Measurements from ENCODE around the gene SSH2. TPM values are rescaled to one million over a fixed set of nuclear protein-coding genes. Genes with fewer than 3 reads are reported as not detected.
A peak's percentile ranks its signal among the peaks of the same experiment; 100 is the strongest.

Gene SSH2
- polyA plus RNA-seq, 1 of the 3 experiments (the other 2 are of a cell fraction) = 8.8 TPM

DNA sequence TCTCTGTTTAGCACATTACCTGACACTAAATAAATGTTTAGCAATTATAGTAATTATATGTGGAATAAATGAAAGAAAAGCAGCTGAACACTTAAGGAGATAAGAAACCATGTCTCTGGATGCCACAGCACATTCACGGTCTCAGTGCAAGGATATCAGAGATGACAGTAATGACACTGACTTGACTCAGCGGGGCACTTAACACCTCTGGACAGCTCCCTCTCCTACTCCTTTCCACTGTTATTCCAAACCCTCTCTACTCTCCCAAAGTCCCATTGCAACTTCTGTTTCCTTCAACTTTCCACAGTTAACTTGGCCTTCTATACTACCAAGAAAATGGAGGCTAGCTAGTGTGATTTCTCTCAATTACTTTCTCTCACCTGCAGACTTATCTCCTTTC is 214.3 kb downstream of the SSH2 start:
- no peaks in the 10 kb centered on the region for H3K9me3 ChIP-seq
- H3K4me2 ChIP-seq = no peak overlapping the region
- H3K4me1 ChIP-seq (ENCODE audit: control insufficient read depth in 1 of 2, insufficient read depth in 2 of 2, low read depth in 1 of 2, low read length in 1 of 2) = peaks cover 18 to 20% of the 10 kb centered on the region in 2 experiments; a peak in 3 of 4 replicates
- ChIA-PET CTCF (interaction anchor here (0.6 to 1.0 kb wide), 2 partner anchors 63 to 76 kb away, joined by 3 read pairs; no protein-coding TSS in a partner anchor), POLR2A (no interaction called here)
- no peaks in the 10 kb centered on the region for H3K79me2 ChIP-seq (ENCODE audit: insufficient read depth)
- H3K27me3 ChIP-seq (ENCODE audit: insufficient read depth) = no peaks in the 10 kb centered on the region
- no peak for DNase-seq
- H4K20me1 ChIP-seq (ENCODE audit: insufficient read depth) = no peaks in the 10 kb centered on the region
- no peak overlapping the region for H2AFZ ChIP-seq (ENCODE audit: low read depth)
- WGBS (ENCODE audit: low lambda C conversion rate) = 90% methylated on average over 2 of the region's 2 CpGs
- H3K36me3 ChIP-seq (replicated peaks in 1 of 2; ENCODE audit: control insufficient read depth in 1 of 2, insufficient read depth in 2 of 2, low read length in 1 of 2) = peaks cover 0 to 2% of the 10 kb centered on the region in 2 experiments
- no peak for TF ChIP-seq ZBTB33 (IDR thresholded peaks at IDR 0.05; ENCODE audit: borderline replicate concordance, low read depth)
- peak overlapping the region in 1 of 2 experiments; percentile 74; a peak in 2 of 4 replicates for H3K27ac ChIP-seq (ENCODE audit: low read depth in 2 of 2, low read length in 1 of 2)
- no peak overlapping the region for H3K9ac ChIP-seq
- no peaks in the 10 kb centered on the region for H3K9me2 ChIP-seq
- peaks cover 14% of the 10 kb centered on the region for H3F3A ChIP-seq (replicated peaks; ENCODE audit: insufficient read depth)
- H3K4me3 ChIP-seq (ENCODE audit: low read depth in 2 of 2, low read length in 1 of 2) = no peak overlapping the region

DNA sequence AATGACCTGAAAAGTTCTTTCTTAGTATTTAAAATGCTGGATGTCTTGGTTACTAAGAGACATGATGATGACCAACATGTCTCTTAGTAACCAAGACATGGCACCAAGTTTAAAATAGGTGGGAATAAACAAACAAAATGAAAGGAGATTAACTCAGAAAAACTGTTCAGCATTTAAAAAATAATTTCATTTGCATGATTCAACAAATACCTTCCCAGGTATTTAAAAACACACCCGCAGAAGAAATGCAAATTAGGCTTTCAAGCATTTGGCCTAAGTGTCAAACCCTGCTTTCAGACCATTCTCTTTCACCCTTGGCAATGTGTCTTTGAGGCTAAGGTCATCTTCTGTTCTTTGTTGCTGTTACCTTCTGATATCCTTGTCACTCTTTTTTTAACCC is 215.9 kb downstream of the SSH2 start:
- CTCF ChIA-PET = interaction anchor here (1.4 kb wide), 1 partner anchor 75 kb away, joined by 5 read pairs; no protein-coding TSS in a partner anchor

More for the DNA sequence above, 215.9 kb downstream of the SSH2 start:
- no peaks in the 10 kb centered on the region for H3K9me3 ChIP-seq
- H3K36me3 ChIP-seq (replicated peaks in 1 of 2; ENCODE audit: control insufficient read depth in 1 of 2, insufficient read depth in 2 of 2, low read length in 1 of 2) = peaks cover 0 to 2% of the 10 kb centered on the region in 2 experiments
- WGBS (ENCODE audit: low lambda C conversion rate) = 88% methylated on average over 1 of the region's 1 CpG
- H3F3A ChIP-seq (replicated peaks; ENCODE audit: insufficient read depth) = peaks cover 21% of the 10 kb centered on the region
- no peak overlapping the region for H3K4me3 ChIP-seq (ENCODE audit: low read depth in 2 of 2, low read length in 1 of 2)
- no peaks in the 10 kb centered on the region for H3K9me2 ChIP-seq
- POLR2A ChIA-PET = no interaction called here
- no peak overlapping the region for H3K9ac ChIP-seq
- peak overlapping the region in 1 of 2 experiments; percentile 99; a peak in 2 of 4 replicates for H3K27ac ChIP-seq (ENCODE audit: low read depth in 2 of 2, low read length in 1 of 2)
- no peak overlapping the region for H2AFZ ChIP-seq (ENCODE audit: low read depth)
- DNase-seq = no peak
- no peak overlapping the region for H3K4me2 ChIP-seq
- H3K4me1 ChIP-seq (ENCODE audit: control insufficient read depth in 1 of 2, insufficient read depth in 2 of 2, low read depth in 1 of 2, low read length in 1 of 2) = peaks cover 26 to 28% of the 10 kb centered on the region in 2 experiments; a peak in 3 of 4 replicates
- no peak for TF ChIP-seq NFIC (IDR thresholded peaks at IDR 0.05; ENCODE audit: borderline replicate concordance)
- TF ChIP-seq, protein P1, sequence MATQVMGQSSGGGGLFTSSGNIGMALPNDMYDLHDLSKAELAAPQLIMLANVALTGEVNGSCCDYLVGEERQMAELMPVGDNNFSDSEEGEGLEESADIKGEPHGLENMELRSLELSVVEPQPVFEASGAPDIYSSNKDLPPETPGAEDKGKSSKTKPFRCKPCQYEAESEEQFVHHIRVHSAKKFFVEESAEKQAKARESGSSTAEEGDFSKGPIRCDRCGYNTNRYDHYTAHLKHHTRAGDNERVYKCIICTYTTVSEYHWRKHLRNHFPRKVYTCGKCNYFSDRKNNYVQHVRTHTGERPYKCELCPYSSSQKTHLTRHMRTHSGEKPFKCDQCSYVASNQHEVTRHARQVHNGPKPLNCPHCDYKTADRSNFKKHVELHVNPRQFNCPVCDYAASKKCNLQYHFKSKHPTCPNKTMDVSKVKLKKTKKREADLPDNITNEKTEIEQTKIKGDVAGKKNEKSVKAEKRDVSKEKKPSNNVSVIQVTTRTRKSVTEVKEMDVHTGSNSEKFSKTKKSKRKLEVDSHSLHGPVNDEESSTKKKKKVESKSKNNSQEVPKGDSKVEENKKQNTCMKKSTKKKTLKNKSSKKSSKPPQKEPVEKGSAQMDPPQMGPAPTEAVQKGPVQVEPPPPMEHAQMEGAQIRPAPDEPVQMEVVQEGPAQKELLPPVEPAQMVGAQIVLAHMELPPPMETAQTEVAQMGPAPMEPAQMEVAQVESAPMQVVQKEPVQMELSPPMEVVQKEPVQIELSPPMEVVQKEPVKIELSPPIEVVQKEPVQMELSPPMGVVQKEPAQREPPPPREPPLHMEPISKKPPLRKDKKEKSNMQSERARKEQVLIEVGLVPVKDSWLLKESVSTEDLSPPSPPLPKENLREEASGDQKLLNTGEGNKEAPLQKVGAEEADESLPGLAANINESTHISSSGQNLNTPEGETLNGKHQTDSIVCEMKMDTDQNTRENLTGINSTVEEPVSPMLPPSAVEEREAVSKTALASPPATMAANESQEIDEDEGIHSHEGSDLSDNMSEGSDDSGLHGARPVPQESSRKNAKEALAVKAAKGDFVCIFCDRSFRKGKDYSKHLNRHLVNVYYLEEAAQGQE (IDR thresholded peaks at IDR 0.05; ENCODE audit: low read depth, low read length) = no peak
- no peaks in the 10 kb centered on the region for H3K27me3 ChIP-seq (ENCODE audit: insufficient read depth)
- H3K79me2 ChIP-seq (ENCODE audit: insufficient read depth) = peaks cover 5% of the 10 kb centered on the region; the same call in 1 of the 2 replicates
- no peaks in the 10 kb centered on the region for H4K20me1 ChIP-seq (ENCODE audit: insufficient read depth)

Measured in SK-N-SH (cell line).